SK-N-SH treated with all-trans-retinoic acid at 6 μM for 48 hours (cell line): ENCODE measurements around the gene CABLES1.
A peak's percentile ranks its signal among the peaks of the same experiment; 100 is the strongest.

Experiments used
- ARNTL ChIP-seq: fragments of 450-650 bp; formaldehyde crosslinking; IDR thresholded peaks from 2 replicates; pipeline ENCODE4 v1.5.0; 2020; ENCODE audit warnings: low read depth, mild to moderate bottlenecking, moderate library complexity, borderline replicate concordance
- CREB5 ChIP-seq: fragments of 250-450 bp; sonication (Bioruptor Pico); IDR thresholded peaks from 2 replicates; pipeline ENCODE4 v1.5.1; 2020; ENCODE audit warnings: low read depth, mild to moderate bottlenecking, moderate library complexity
- CSRNP3 ChIP-seq: fragments of 250-450 bp; sonication (Bioruptor Pico); IDR thresholded peaks from 2 replicates; pipeline ENCODE4 v1.5.1; 2021; ENCODE audit warnings: mild to moderate bottlenecking, moderate library complexity
- GLIS3 ChIP-seq: fragments of 250-450 bp; sonication (Bioruptor Pico); IDR thresholded peaks from 2 replicates; pipeline ENCODE4 v1.5.0; 2020; ENCODE audit warnings: mild to moderate bottlenecking, moderate library complexity
- PATZ1 ChIP-seq: fragments of 250-450 bp; sonication (Bioruptor Pico); IDR thresholded peaks from 2 replicates; pipeline ENCODE4 v1.8.0; 2020; ENCODE audit warnings: mild to moderate bottlenecking, moderate library complexity, borderline replicate concordance
- SNAI2 ChIP-seq: fragments of 250-450 bp; sonication (Bioruptor Pico); IDR thresholded peaks from 2 replicates; pipeline ENCODE4 v1.5.0; 2020; ENCODE audit warnings: mild to moderate bottlenecking, moderate library complexity
- TOX ChIP-seq: fragments of 250-450 bp; sonication (Bioruptor Pico); IDR thresholded peaks from 2 replicates; pipeline ENCODE4 v1.8.0; 2021; ENCODE audit warnings: mild to moderate bottlenecking, moderate library complexity, borderline replicate concordance
- TSHZ2 ChIP-seq: fragments of 250-450 bp; sonication (Bioruptor Pico); IDR thresholded peaks from 2 replicates; pipeline ENCODE4 v1.5.0; 2020; ENCODE audit warnings: mild to moderate bottlenecking, moderate library complexity
- ZFP3 ChIP-seq: fragments of 250-450 bp; sonication (Bioruptor Pico); IDR thresholded peaks from 2 replicates; pipeline ENCODE4 v1.5.0; 2020; ENCODE audit warnings: mild to moderate bottlenecking, moderate library complexity
- ZFP30 ChIP-seq: fragments of 450-650 bp; formaldehyde crosslinking; IDR thresholded peaks from 2 replicates; pipeline ENCODE4 v1.5.0; 2022; ENCODE audit warnings: mild to moderate bottlenecking, moderate library complexity
- ZNF565 ChIP-seq: fragments of 450-650 bp; formaldehyde crosslinking; conservative IDR thresholded peaks from 2 replicates; pipeline ENCODE4 v1.5.0; 2020; ENCODE audit warnings: low read depth, mild to moderate bottlenecking, moderate library complexity

- TF ChIP-seq ZFP30 (CRISPR knock-in tag) (no peak), PATZ1 (no peak), ARNTL (CRISPR knock-in tag) (no peak), SNAI2 (no peak), CREB5 (CRISPR knock-in tag) (no peak), CSRNP3 (no peak), ZNF565 (no peak), GLIS3 (CRISPR knock-in tag) (no peak), ZFP3 (CRISPR knock-in tag) (no peak), TOX (no peak), TSHZ2 (CRISPR knock-in tag) (peak; percentile 78; the same call in 1 of the 2 replicates)
These were observed 19.7 kb downstream of the CABLES1 start for GRCh38 chr18:23154823-23155500.
